Kidney tubule cell (primary cell): Measurements from ENCODE around the gene ADGRG3.
"Not testable (repeated sequence)": the region's sequence is repeated elsewhere in the genome, so short reads cannot be mapped to it uniquely, and the experiment has no call there.

ENCODE experiments used
- DNase-seq: peaks from one replicate; pipeline ENCODE4 v3.0.0-alpha.2; 2018; ENCODE audit warnings: low spot score

Gene ADGRG3

GRCh38 chr16:57721356-57722209 is 53.5 kb downstream of the ADGRG3 start:
- DNase-seq: peak; percentile 24

GRCh38 chr16:57722210-57722499 is 54.0 kb downstream of the ADGRG3 start:
- DNase-seq: no peak

- no peak for DNase-seq
Measured at GRCh38 chr16:57722651-57723050, 54.5 kb downstream of the ADGRG3 start.

GRCh38 chr16:57723170-57723569 is 55.1 kb downstream of the ADGRG3 start:
- peak; percentile 21 for DNase-seq

- DNase-seq: no peak
Measured at GRCh38 chr16:57724531-57724930, 56.4 kb downstream of the ADGRG3 start.

- DNase-seq: no peak
Measured at GRCh38 chr16:57725151-57725550, 57.0 kb downstream of the ADGRG3 start.

- no peak for DNase-seq
Measured at GRCh38 chr16:57725554-57725953, 57.4 kb downstream of the ADGRG3 start.

GRCh38 chr16:57725976-57726375 is 57.9 kb downstream of the ADGRG3 start:
- DNase-seq: no peak

- no peak for DNase-seq
Measured at GRCh38 chr16:57726433-57726947, 58.4 kb downstream of the ADGRG3 start.

- no peak for DNase-seq
Measured at GRCh38 chr16:57727610-57728009, 59.5 kb downstream of the ADGRG3 start.

GRCh38 chr16:57728336-57729181 is 60.5 kb downstream of the ADGRG3 start:
- no peak for DNase-seq

- DNase-seq: no peak
Measured at GRCh38 chr16:57729182-57729484, 61.0 kb downstream of the ADGRG3 start.

- DNase-seq: not testable (repeated sequence)
Measured at GRCh38 chr16:57729852-57730251, 61.7 kb downstream of the ADGRG3 start.

- DNase-seq: no peak
Measured at GRCh38 chr16:57730771-57731730, 62.9 kb downstream of the ADGRG3 start.

- DNase-seq: no peak
Measured at GRCh38 chr16:57732037-57732436, 63.9 kb downstream of the ADGRG3 start.

- no peak for DNase-seq
Measured at GRCh38 chr16:57732714-57733113, 64.6 kb downstream of the ADGRG3 start.

- no peak for DNase-seq
Measured at GRCh38 chr16:57734308-57734924, 66.3 kb downstream of the ADGRG3 start.

- peak; percentile 100 for DNase-seq
Measured at GRCh38 chr16:57734925-57735754, 67.0 kb downstream of the ADGRG3 start.

GRCh38 chr16:57735755-57736418 is 67.8 kb downstream of the ADGRG3 start, which contains the start of gene KATNB1:
Gene KATNB1 (plus strand): TSS chr16:57735770. CDS start chr16:57737244, 1,474 bp downstream.
- DNase-seq: no peak
